ENCODE results near the gene DMGDH.

The DMGDH gene

GRCh38 chr5:78979909-78980308 is 89.6 kb downstream of the DMGDH start:
- Histone ChIP-seq H3K36me3 (ENCODE audit: insufficient read depth, low read length) (no peaks in the 10 kb centered on the region), H4K20me1 (ENCODE audit: insufficient read depth, low read length) (no peaks in the 10 kb centered on the region)
- no peak for DNase-seq

GRCh38 chr5:78979117-78979742 is 90.2 kb downstream of the DMGDH start:
- no peak overlapping the region for H3K4me3 ChIP-seq (ENCODE audit: low read depth in 1 of 2, low read length in 2 of 2)
- no peak overlapping the region for H3K9ac ChIP-seq (ENCODE audit: low read depth, low read length)
- no peak overlapping the region for H2AFZ ChIP-seq (ENCODE audit: low read depth, low read length)
- H3K27ac ChIP-seq (ENCODE audit: low read length), result no peak overlapping the region
- no peak for DNase-seq
- H3K79me2 ChIP-seq (ENCODE audit: insufficient read depth, low read length), result peaks cover 34% of the 10 kb centered on the region
- H3K9me3 ChIP-seq (ENCODE audit: insufficient read depth, low read length, severe bottlenecking), result no peaks in the 10 kb centered on the region
- H3K4me2 ChIP-seq (ENCODE audit: insufficient read depth, low read length), result no peak overlapping the region
- no peaks in the 10 kb centered on the region for H3K27me3 ChIP-seq (ENCODE audit: insufficient read depth, low read length, poor library complexity)
- TF ChIP-seq, protein P1, sequence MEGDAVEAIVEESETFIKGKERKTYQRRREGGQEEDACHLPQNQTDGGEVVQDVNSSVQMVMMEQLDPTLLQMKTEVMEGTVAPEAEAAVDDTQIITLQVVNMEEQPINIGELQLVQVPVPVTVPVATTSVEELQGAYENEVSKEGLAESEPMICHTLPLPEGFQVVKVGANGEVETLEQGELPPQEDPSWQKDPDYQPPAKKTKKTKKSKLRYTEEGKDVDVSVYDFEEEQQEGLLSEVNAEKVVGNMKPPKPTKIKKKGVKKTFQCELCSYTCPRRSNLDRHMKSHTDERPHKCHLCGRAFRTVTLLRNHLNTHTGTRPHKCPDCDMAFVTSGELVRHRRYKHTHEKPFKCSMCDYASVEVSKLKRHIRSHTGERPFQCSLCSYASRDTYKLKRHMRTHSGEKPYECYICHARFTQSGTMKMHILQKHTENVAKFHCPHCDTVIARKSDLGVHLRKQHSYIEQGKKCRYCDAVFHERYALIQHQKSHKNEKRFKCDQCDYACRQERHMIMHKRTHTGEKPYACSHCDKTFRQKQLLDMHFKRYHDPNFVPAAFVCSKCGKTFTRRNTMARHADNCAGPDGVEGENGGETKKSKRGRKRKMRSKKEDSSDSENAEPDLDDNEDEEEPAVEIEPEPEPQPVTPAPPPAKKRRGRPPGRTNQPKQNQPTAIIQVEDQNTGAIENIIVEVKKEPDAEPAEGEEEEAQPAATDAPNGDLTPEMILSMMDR (IDR thresholded peaks at IDR 0.05; ENCODE audit: borderline replicate concordance, extremely low read depth, low read length, poor library complexity, severe bottlenecking), result no peak
- TF ChIP-seq EZH2 (IDR thresholded peaks at IDR 0.05; ENCODE audit: borderline replicate concordance, low read depth, low read length, severe bottlenecking), result no peak
- no peak for ATAC-seq (ENCODE audit: insufficient read depth, low read depth)
- no peaks in the 10 kb centered on the region for H4K20me1 ChIP-seq (ENCODE audit: insufficient read depth, low read length)
- H3K4me1 ChIP-seq (ENCODE audit: insufficient read depth, low read length), result peaks cover 19% of the 10 kb centered on the region
- no peaks in the 10 kb centered on the region for H3K36me3 ChIP-seq (ENCODE audit: insufficient read depth, low read length)

More at GRCh38 chr5:78979909-78980308, 89.6 kb downstream of the DMGDH start:
- TF ChIP-seq, protein P1 (IDR thresholded peaks at IDR 0.05; ENCODE audit: borderline replicate concordance, extremely low read depth, low read length, poor library complexity, severe bottlenecking), result no peak
- TF ChIP-seq EZH2 (IDR thresholded peaks at IDR 0.05; ENCODE audit: borderline replicate concordance, low read depth, low read length, severe bottlenecking), result no peak
- Histone ChIP-seq H3K27ac (ENCODE audit: low read length) (no peak overlapping the region), H3K4me2 (ENCODE audit: insufficient read depth, low read length) (no peak overlapping the region), H3K9ac (ENCODE audit: low read depth, low read length) (no peak overlapping the region), H3K4me1 (ENCODE audit: insufficient read depth, low read length) (peaks cover 19% of the 10 kb centered on the region), H3K4me3 (ENCODE audit: low read depth in 1 of 2, low read length in 2 of 2) (no peak overlapping the region), H3K9me3 (ENCODE audit: insufficient read depth, low read length, severe bottlenecking) (no peaks in the 10 kb centered on the region), H2AFZ (ENCODE audit: low read depth, low read length) (no peak overlapping the region), H3K79me2 (ENCODE audit: insufficient read depth, low read length) (peaks cover 35% of the 10 kb centered on the region), H3K27me3 (ENCODE audit: insufficient read depth, low read length, poor library complexity) (no peaks in the 10 kb centered on the region)
- no peak for ATAC-seq (ENCODE audit: insufficient read depth, low read depth)

GRCh38 chr5:78975035-78975434 is 94.4 kb downstream of the DMGDH start:
- Histone ChIP-seq H3K36me3 (ENCODE audit: insufficient read depth, low read length) (no peaks in the 10 kb centered on the region), H3K27me3 (ENCODE audit: insufficient read depth, low read length, poor library complexity) (no peaks in the 10 kb centered on the region), H2AFZ (ENCODE audit: low read depth, low read length) (no peak overlapping the region), H3K27ac (ENCODE audit: low read length) (no peak overlapping the region), H4K20me1 (ENCODE audit: insufficient read depth, low read length) (peaks cover 4% of the 10 kb centered on the region; the same call in 1 of the 2 replicates), H3K9me3 (ENCODE audit: insufficient read depth, low read length, severe bottlenecking) (no peaks in the 10 kb centered on the region), H3K9ac (ENCODE audit: low read depth, low read length) (no peak overlapping the region), H3K4me1 (ENCODE audit: insufficient read depth, low read length) (no peaks in the 10 kb centered on the region), H3K4me3 (ENCODE audit: low read depth in 1 of 2, low read length in 2 of 2) (no peak overlapping the region), H3K79me2 (ENCODE audit: insufficient read depth, low read length) (peaks cover 4% of the 10 kb centered on the region; the same call in 1 of the 2 replicates), H3K4me2 (ENCODE audit: insufficient read depth, low read length) (no peak overlapping the region)
- no peak for ATAC-seq (ENCODE audit: insufficient read depth, low read depth)
- no peak for DNase-seq
- TF ChIP-seq, protein P1 (IDR thresholded peaks at IDR 0.05; ENCODE audit: borderline replicate concordance, extremely low read depth, low read length, poor library complexity, severe bottlenecking), result no peak
- TF ChIP-seq EZH2 (IDR thresholded peaks at IDR 0.05; ENCODE audit: borderline replicate concordance, low read depth, low read length, severe bottlenecking), result no peak

Measured in DND-41 (cell line).